ENCODE results near the gene ADCY5.

The ADCY5 gene

GRCh38 chr3:123419181-123419849 lies 29.6 kb downstream of the ADCY5 start (continued):
- TF ChIP-seq YY1 (tag by site-specific recombination; IDR thresholded peaks at IDR 0.05): no peak

- H3K9me3 ChIP-seq (ENCODE audit: control insufficient read depth, insufficient read depth, low read depth, low read length): no peaks in the 10 kb centered on the region
- CTCF ChIA-PET: no interaction called here
- no peak overlapping the region for H3K27ac ChIP-seq (ENCODE audit: extremely low read depth, low read depth, low read length)
- no peak overlapping the region for H3K4me3 ChIP-seq (ENCODE audit: low read depth, low read length)
- POLR2A ChIA-PET: no interaction called here
- H3K36me3 ChIP-seq (ENCODE audit: control insufficient read depth in 2 of 2, insufficient read depth in 1 of 2, low read length in 2 of 2): no peaks in the 10 kb centered on the region
- TF ChIP-seq SP2 (tag by site-specific recombination; IDR thresholded peaks at IDR 0.05) (no peak), GFI1B (tag by site-specific recombination; IDR thresholded peaks at IDR 0.05) (no peak), ZNF664 (tag by site-specific recombination; IDR thresholded peaks at IDR 0.05) (no peak), ZNF112 (tag by site-specific recombination; IDR thresholded peaks at IDR 0.05) (no peak), ZNF707 (tag by site-specific recombination; IDR thresholded peaks at IDR 0.05) (no peak), SP3 (tag by site-specific recombination; IDR thresholded peaks at IDR 0.05) (no peak), ZNF654 (tag by site-specific recombination; IDR thresholded peaks at IDR 0.05; ENCODE audit: low read depth) (no peak)
- H3K4me1 ChIP-seq (ENCODE audit: control insufficient read depth, insufficient read depth, low read length): no peaks in the 10 kb centered on the region
These were observed 32.2 kb downstream of the ADCY5 start for GRCh38 chr3:123416647-123417046.

- CTCF ChIA-PET: no interaction called here
- Histone ChIP-seq H3K36me3 (ENCODE audit: control insufficient read depth in 2 of 2, insufficient read depth in 1 of 2, low read length in 2 of 2) (no peaks in the 10 kb centered on the region), H3K4me1 (ENCODE audit: control insufficient read depth, insufficient read depth, low read length) (no peaks in the 10 kb centered on the region), H3K4me3 (ENCODE audit: low read depth, low read length) (no peak overlapping the region), H3K27ac (ENCODE audit: extremely low read depth, low read depth, low read length) (no peak overlapping the region), H3K9me3 (ENCODE audit: control insufficient read depth, insufficient read depth, low read depth, low read length) (no peaks in the 10 kb centered on the region)
- POLR2A ChIA-PET: no interaction called here
- TF ChIP-seq ZNF521 (tag by site-specific recombination; IDR thresholded peaks at IDR 0.05): no peak
- no peak for TF ChIP-seq ZXDB (tag by site-specific recombination; IDR thresholded peaks at IDR 0.05)
- TF ChIP-seq ZNF560 (tag by site-specific recombination; IDR thresholded peaks at IDR 0.05; ENCODE audit: borderline replicate concordance): no peak
- TF ChIP-seq ZNF530 (tag by site-specific recombination; IDR thresholded peaks at IDR 0.05; ENCODE audit: low read depth): no peak
These were observed 32.7 kb downstream of the ADCY5 start for GRCh38 chr3:123416173-123416572.

- CTCF ChIA-PET: no interaction called here
- H3K9me3 ChIP-seq (ENCODE audit: control insufficient read depth, insufficient read depth, low read depth, low read length): no peaks in the 10 kb centered on the region
- H3K4me1 ChIP-seq (ENCODE audit: control insufficient read depth, insufficient read depth, low read length): 0 out of 2 replicates have a peak, but pooled peaks cover under 1% of the 10 kb centered on the region
- no peaks in the 10 kb centered on the region for H3K36me3 ChIP-seq (ENCODE audit: control insufficient read depth in 2 of 2, insufficient read depth in 1 of 2, low read length in 2 of 2)
- no peak overlapping the region for H3K27ac ChIP-seq (ENCODE audit: extremely low read depth, low read depth, low read length)
- no peak overlapping the region for H3K4me3 ChIP-seq (ENCODE audit: low read depth, low read length)
- POLR2A ChIA-PET: no interaction called here
- TF ChIP-seq IKZF3 (tag by site-specific recombination; IDR thresholded peaks at IDR 0.05) (no peak), MYNN (tag by site-specific recombination; IDR thresholded peaks at IDR 0.05; ENCODE audit: borderline replicate concordance) (no peak), YY2 (tag by site-specific recombination; IDR thresholded peaks at IDR 0.05) (no peak), ZNF16 (tag by site-specific recombination; IDR thresholded peaks at IDR 0.05; ENCODE audit: low read depth) (no peak), ZSCAN4 (tag by site-specific recombination; IDR thresholded peaks at IDR 0.05) (no peak), TCF7L2 (IDR thresholded peaks at IDR 0.05; ENCODE audit: borderline replicate concordance, low read depth, low read length) (no peak), GLI4 (tag by site-specific recombination; IDR thresholded peaks at IDR 0.05) (no peak), WT1 (tag by site-specific recombination; IDR thresholded peaks at IDR 0.05) (no peak), ZNF514 (tag by site-specific recombination; IDR thresholded peaks at IDR 0.05) (no peak), CTCF (tag by site-specific recombination; IDR thresholded peaks at IDR 0.05) (no peak), ZNF664 (tag by site-specific recombination; IDR thresholded peaks at IDR 0.05) (no peak), ZNF404 (tag by site-specific recombination; IDR thresholded peaks at IDR 0.05) (no peak), ZNF555 (tag by site-specific recombination; conservative IDR thresholded peaks at IDR 0.05) (no peak), FEZF1 (tag by site-specific recombination; IDR thresholded peaks at IDR 0.05) (no peak), ZNF530 (tag by site-specific recombination; IDR thresholded peaks at IDR 0.05; ENCODE audit: low read depth) (no peak), ATF2 (tag by site-specific recombination; IDR thresholded peaks at IDR 0.05; ENCODE audit: low read depth) (no peak)
These were observed 33.7 kb downstream of the ADCY5 start for GRCh38 chr3:123414973-123415775.
